Measurements from ENCODE around the gene SETBP1. TPM values are rescaled to one million over a fixed set of nuclear protein-coding genes. Genes with fewer than 3 reads are reported as not detected.

The SETBP1 gene
- total and polyA plus RNA-seq, 2 donors from 2014 or later = 2.7 to 71.7 TPM

DNA sequence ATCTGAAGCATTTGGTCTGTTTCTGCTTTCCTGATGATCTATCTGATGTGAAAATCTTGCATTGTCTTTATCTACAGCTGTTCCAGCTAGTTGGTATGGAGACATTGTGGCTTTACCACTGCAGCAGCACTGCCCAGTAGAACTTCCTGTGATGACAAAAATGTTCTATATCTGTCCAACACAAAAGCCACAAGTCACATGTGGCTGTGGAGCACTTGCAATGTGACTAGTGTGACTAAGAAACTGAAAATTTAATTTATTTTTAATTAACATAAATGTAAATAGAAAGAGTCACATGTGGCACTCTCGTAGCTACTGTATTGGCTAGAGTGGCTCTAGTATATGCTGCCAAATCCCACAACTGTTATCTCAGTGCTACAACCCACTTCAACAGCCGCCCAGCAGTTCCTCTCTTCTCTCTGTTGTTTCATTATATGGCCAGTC lies 425.7 kb downstream of the SETBP1 start:
- H3K4me3 ChIP-seq (ENCODE audit: low read length in 3 of 3) = no peak overlapping the region
- no peak overlapping the region for H3K9ac ChIP-seq (ENCODE audit: low read length in 3 of 3)
- H3K9me3 ChIP-seq (ENCODE audit: control insufficient read depth in 2 of 3, insufficient read depth in 1 of 3, low read length in 3 of 3) = no peaks in the 10 kb centered on the region
- H3K4me1 ChIP-seq (ENCODE audit: control insufficient read depth in 2 of 3, insufficient read depth in 2 of 3, low read depth in 1 of 3, low read length in 3 of 3) = no peaks in the 10 kb centered on the region
- FAIRE-seq = no peak
- H3K36me3 ChIP-seq (ENCODE audit: control insufficient read depth in 2 of 3, insufficient read depth in 3 of 3, low read length in 3 of 3) = no peaks in the 10 kb centered on the region
- H3K27ac ChIP-seq (ENCODE audit: low read depth in 2 of 2, low read length in 2 of 2) = no peak overlapping the region
- DNase-seq = no peak
- no peaks in the 10 kb centered on the region for H3K27me3 ChIP-seq (ENCODE audit: control insufficient read depth, insufficient read depth, low read length)
- TF ChIP-seq, protein P1, sequence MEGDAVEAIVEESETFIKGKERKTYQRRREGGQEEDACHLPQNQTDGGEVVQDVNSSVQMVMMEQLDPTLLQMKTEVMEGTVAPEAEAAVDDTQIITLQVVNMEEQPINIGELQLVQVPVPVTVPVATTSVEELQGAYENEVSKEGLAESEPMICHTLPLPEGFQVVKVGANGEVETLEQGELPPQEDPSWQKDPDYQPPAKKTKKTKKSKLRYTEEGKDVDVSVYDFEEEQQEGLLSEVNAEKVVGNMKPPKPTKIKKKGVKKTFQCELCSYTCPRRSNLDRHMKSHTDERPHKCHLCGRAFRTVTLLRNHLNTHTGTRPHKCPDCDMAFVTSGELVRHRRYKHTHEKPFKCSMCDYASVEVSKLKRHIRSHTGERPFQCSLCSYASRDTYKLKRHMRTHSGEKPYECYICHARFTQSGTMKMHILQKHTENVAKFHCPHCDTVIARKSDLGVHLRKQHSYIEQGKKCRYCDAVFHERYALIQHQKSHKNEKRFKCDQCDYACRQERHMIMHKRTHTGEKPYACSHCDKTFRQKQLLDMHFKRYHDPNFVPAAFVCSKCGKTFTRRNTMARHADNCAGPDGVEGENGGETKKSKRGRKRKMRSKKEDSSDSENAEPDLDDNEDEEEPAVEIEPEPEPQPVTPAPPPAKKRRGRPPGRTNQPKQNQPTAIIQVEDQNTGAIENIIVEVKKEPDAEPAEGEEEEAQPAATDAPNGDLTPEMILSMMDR (IDR thresholded peaks at IDR 0.05; ENCODE audit: borderline replicate concordance, extremely low read depth, insufficient read depth) = no peak
- intact Hi-C loops (cut with DNase I) = no loop called here

DNA sequence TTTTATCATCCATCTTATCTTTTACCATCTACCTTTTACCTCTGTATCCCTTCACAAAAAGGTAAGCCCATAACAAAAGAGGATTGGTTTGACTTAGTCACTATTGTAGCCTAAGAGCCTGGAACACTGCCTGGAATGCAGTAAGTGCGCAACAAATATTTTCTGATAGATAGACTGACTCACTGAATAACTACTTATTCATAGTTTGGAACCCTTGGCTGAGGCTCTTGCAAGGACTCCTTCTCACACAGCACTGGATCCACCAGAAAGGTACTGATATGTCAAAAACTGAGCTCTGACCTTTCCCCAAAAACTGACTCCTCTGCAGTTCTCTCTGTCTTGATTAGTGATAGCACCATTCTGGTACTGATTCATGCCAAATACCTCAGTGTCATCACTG lies 426.7 kb downstream of the SETBP1 start:
- no peaks in the 10 kb centered on the region for H3K27me3 ChIP-seq (ENCODE audit: control insufficient read depth, insufficient read depth, low read length)
- intact Hi-C loops (cut with DNase I) = no loop called here
- no peak for FAIRE-seq

DNA sequence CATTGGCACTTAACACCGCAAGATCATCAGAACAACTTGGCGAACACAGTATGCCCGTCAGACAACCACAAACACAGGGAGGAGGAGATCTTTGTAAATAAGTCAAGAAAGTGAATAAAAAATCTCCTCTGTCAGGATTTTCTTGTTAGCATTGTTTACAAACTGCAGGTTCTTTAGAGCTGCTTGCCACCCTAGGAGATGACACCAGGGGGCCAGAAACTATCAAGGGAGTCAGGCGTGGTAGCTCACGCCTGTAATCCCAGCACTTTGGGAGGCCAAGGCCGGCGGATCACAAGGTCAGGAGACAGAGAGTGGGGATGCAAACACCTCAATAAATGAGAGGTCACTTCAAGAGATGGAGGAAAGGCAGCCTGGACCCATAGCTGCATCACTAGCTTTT lies 428.1 kb downstream of the SETBP1 start:
- Histone ChIP-seq H3K4me3 (ENCODE audit: low read length in 3 of 3) (no peak overlapping the region), H3K36me3 (ENCODE audit: control insufficient read depth in 2 of 3, insufficient read depth in 3 of 3, low read length in 3 of 3) (no peaks in the 10 kb centered on the region), H3K9me3 (ENCODE audit: control insufficient read depth in 2 of 3, insufficient read depth in 1 of 3, low read length in 3 of 3) (no peaks in the 10 kb centered on the region), H3K27me3 (ENCODE audit: control insufficient read depth, insufficient read depth, low read length) (no peaks in the 10 kb centered on the region), H3K4me1 (ENCODE audit: control insufficient read depth in 2 of 3, insufficient read depth in 2 of 3, low read depth in 1 of 3, low read length in 3 of 3) (no peaks in the 10 kb centered on the region), H3K9ac (ENCODE audit: low read length in 3 of 3) (no peak overlapping the region), H3K27ac (ENCODE audit: low read depth in 2 of 2, low read length in 2 of 2) (no peak overlapping the region)
- TF ChIP-seq, protein P1 (IDR thresholded peaks at IDR 0.05; ENCODE audit: borderline replicate concordance, extremely low read depth, insufficient read depth) = no peak
- DNase-seq (no peak), FAIRE-seq (no peak)
- intact Hi-C loops (cut with DNase I) = no loop called here

More for the DNA sequence above, 426.7 kb downstream of the SETBP1 start:
- H3K36me3 ChIP-seq (ENCODE audit: control insufficient read depth in 2 of 3, insufficient read depth in 3 of 3, low read length in 3 of 3) = no peaks in the 10 kb centered on the region
- DNase-seq = no peak
- TF ChIP-seq, protein P1 (IDR thresholded peaks at IDR 0.05; ENCODE audit: borderline replicate concordance, extremely low read depth, insufficient read depth) = no peak
- H3K9ac ChIP-seq (ENCODE audit: low read length in 3 of 3) = no peak overlapping the region
- H3K9me3 ChIP-seq (ENCODE audit: control insufficient read depth in 2 of 3, insufficient read depth in 1 of 3, low read length in 3 of 3) = no peaks in the 10 kb centered on the region
- H3K4me1 ChIP-seq (ENCODE audit: control insufficient read depth in 2 of 3, insufficient read depth in 2 of 3, low read depth in 1 of 3, low read length in 3 of 3) = no peaks in the 10 kb centered on the region
- no peak overlapping the region for H3K4me3 ChIP-seq (ENCODE audit: low read length in 3 of 3)
- H3K27ac ChIP-seq (ENCODE audit: low read depth in 2 of 2, low read length in 2 of 2) = no peak overlapping the region

DNA sequence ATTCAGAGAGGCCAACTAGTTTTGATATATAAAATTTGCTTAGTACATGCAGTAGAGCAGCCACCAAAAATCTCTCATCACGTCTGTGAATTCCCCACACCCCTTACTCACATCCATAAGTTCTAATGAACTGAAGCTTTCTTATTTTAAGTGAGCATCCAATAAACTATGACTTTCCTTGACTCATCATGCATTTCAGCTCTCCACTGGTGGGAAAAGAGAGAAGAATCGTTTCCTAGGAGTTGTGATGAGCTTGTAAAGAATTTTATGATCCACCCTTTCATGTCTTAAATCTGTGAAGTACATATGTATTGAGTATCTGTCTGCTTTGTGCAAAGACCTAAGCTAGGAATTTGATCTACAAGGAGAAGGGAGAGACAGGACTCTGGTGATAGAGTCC lies 428.6 kb downstream of the SETBP1 start:
- Histone ChIP-seq H3K4me3 (ENCODE audit: low read length in 3 of 3) (no peak overlapping the region), H3K9me3 (ENCODE audit: control insufficient read depth in 2 of 3, insufficient read depth in 1 of 3, low read length in 3 of 3) (no peaks in the 10 kb centered on the region), H3K4me1 (ENCODE audit: control insufficient read depth in 2 of 3, insufficient read depth in 2 of 3, low read depth in 1 of 3, low read length in 3 of 3) (no peaks in the 10 kb centered on the region), H3K27ac (ENCODE audit: low read depth in 2 of 2, low read length in 2 of 2) (no peak overlapping the region), H3K9ac (ENCODE audit: low read length in 3 of 3) (no peak overlapping the region), H3K36me3 (ENCODE audit: control insufficient read depth in 2 of 3, insufficient read depth in 3 of 3, low read length in 3 of 3) (no peaks in the 10 kb centered on the region), H3K27me3 (ENCODE audit: control insufficient read depth, insufficient read depth, low read length) (no peaks in the 10 kb centered on the region)
- TF ChIP-seq, protein P1 (IDR thresholded peaks at IDR 0.05; ENCODE audit: borderline replicate concordance, extremely low read depth, insufficient read depth) = no peak
- DNase-seq (no peak), FAIRE-seq (no peak)
- intact Hi-C loops (cut with DNase I) = no loop called here

All from kidney (tissue), 14 donors.